Chondrocyte (in vitro differentiated cells): ENCODE measurements around the gene SORBS1. TPM values are rescaled to one million over a fixed set of nuclear protein-coding genes. Genes with fewer than 3 reads are reported as not detected.

Experiments
- DNase-seq: peaks from one replicate; pipeline ENCODE4 v3.0.0; 2021; ENCODE audit warnings: mixed read lengths, low spot score
- H3K27ac Mint-ChIP-seq: one replicate; pipeline ENCODE4 v1.8.0; 2021; ENCODE audit warnings: mild to moderate bottlenecking, moderate library complexity, mixed read lengths; ENCODE audit not compliant: unreplicated experiment
- H3K27me3 Mint-ChIP-seq: 2 replicates; pipeline ENCODE4 v1.8.0; 2021; ENCODE audit warnings: low read depth, mixed read lengths
- H3K36me3 Mint-ChIP-seq: 2 replicates; pipeline ENCODE4 v1.8.0; 2021; ENCODE audit warnings: low read depth, mixed read lengths
- H3K4me1 Mint-ChIP-seq: 2 replicates; pipeline ENCODE4 v1.8.0; 2021; ENCODE audit warnings: low read depth, mild to moderate bottlenecking, mixed read lengths
- H3K4me3 Mint-ChIP-seq: one replicate; pipeline ENCODE4 v1.8.0; 2021; ENCODE audit warnings: mild to moderate bottlenecking, moderate library complexity, mixed read lengths; ENCODE audit not compliant: unreplicated experiment
- H3K9me3 Mint-ChIP-seq: 2 replicates; pipeline ENCODE4 v1.8.0; 2021; ENCODE audit warnings: low read depth, mixed read lengths
- total RNA-seq: library from RNA; stranded (reverse); gene quantifications from 3 replicates; pipeline ENCODE4 v1.2.1, GENCODE V29; 2021
- TF ChIP-seq, protein P1 (sequence below): fragments of 200-600 bp; sonication (generic); IDR thresholded peaks from 2 replicates; pipeline ENCODE4 v1.5.0; 2021; ENCODE audit warnings: antibody characterized with exemption, mild to moderate bottlenecking, moderate library complexity

Gene SORBS1
- total RNA-seq, 1 donor from 2014 or later: 5.0 TPM

DNA sequence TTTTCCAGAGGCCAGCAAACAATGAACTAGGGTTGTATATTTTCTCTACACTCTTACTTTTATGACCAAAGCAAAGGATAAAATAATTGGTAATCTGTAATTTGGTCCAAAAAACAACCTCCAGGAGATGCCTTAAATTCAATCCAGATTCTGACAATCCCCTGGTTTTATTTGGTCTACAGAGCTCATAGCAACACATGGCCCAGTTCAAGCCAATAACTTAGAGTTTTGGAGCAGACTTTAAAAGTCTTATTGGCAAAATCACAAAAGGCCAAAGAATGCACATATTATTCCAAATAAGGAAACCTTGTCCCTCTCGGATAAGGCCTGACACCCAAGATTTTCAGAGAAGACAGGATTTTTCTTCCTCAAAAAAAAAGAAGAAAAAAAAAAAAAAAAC lies 51.9 kb downstream of the SORBS1 start:
- TF ChIP-seq, protein P1, sequence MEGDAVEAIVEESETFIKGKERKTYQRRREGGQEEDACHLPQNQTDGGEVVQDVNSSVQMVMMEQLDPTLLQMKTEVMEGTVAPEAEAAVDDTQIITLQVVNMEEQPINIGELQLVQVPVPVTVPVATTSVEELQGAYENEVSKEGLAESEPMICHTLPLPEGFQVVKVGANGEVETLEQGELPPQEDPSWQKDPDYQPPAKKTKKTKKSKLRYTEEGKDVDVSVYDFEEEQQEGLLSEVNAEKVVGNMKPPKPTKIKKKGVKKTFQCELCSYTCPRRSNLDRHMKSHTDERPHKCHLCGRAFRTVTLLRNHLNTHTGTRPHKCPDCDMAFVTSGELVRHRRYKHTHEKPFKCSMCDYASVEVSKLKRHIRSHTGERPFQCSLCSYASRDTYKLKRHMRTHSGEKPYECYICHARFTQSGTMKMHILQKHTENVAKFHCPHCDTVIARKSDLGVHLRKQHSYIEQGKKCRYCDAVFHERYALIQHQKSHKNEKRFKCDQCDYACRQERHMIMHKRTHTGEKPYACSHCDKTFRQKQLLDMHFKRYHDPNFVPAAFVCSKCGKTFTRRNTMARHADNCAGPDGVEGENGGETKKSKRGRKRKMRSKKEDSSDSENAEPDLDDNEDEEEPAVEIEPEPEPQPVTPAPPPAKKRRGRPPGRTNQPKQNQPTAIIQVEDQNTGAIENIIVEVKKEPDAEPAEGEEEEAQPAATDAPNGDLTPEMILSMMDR: no peak
- DNase-seq: no peak
- Mint-ChIP-seq H3K36me3 (no peaks in the 10 kb centered on the region), H3K27me3 (peaks cover 3% of the 10 kb centered on the region), H3K4me1 (peaks cover 36% of the 10 kb centered on the region), H3K27ac (no peak overlapping the region), H3K4me3 (no peak overlapping the region), H3K9me3 (no peaks in the 10 kb centered on the region)

DNA sequence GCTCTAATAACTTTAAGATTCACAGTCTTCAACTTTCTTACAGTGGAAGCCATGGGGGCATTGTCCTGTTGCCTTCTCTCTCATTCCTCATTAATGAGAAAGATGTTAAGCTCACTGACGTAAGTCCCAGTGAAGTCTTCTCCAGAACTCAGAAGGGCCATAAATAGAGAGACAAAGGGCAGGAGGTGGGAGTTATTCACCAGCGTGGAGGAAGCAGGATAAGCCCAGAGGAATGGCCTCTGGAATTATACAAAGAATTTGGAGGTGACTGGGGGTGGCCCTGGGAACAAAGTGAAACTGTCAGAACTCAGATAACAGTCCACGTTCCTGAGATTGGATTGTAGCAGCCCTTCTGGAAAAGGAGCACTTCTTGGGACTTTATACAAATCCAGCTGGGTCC lies 52.4 kb downstream of the SORBS1 start:
- Mint-ChIP-seq H3K4me3 (no peak overlapping the region), H3K36me3 (no peaks in the 10 kb centered on the region), H3K9me3 (no peaks in the 10 kb centered on the region), H3K27ac (no peak overlapping the region), H3K4me1 (peaks cover 31% of the 10 kb centered on the region), H3K27me3 (peaks cover 3% of the 10 kb centered on the region)
- no peak for DNase-seq
- TF ChIP-seq, protein P1: no peak

DNA sequence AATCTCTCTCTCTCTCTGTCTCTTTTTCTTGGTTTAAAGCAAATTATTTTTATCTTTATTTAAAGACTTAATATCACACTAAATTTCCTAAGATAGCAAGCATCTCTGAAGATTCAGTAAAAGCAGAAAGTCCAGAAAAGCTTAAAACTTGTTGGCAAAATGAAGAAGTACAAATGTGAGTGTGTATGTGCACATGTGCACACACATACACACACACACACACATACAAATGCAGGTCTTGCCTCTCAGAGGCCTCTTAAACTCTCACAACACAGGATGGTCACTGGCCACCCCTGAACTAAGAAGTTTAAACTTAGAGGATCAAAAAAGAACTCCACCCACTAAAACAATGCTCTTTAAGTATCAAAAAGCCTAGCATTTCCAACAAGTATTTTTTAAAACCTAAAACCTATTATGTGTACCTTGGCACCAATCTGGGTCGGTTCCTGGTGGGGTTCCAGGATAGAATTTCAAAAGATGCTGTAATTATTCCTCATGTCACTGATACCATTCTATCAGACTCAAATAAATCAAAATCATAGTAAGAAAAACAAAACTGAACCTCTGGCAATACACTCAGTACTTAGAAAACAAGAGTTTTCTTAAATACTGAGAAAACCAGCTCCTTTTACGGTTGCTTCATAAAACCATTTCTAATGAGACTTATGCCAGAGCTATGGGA lies 55.0 kb downstream of the SORBS1 start:
- H3K36me3 Mint-ChIP-seq: no peaks in the 10 kb centered on the region
- H3K27me3 Mint-ChIP-seq: peaks cover 5% of the 10 kb centered on the region
- H3K9me3 Mint-ChIP-seq: no peaks in the 10 kb centered on the region
- no peak overlapping the region for H3K27ac Mint-ChIP-seq
- DNase-seq: no peak
- no peak overlapping the region for H3K4me3 Mint-ChIP-seq
- TF ChIP-seq, protein P1: no peak
- peaks cover 24% of the 10 kb centered on the region for H3K4me1 Mint-ChIP-seq

DNA sequence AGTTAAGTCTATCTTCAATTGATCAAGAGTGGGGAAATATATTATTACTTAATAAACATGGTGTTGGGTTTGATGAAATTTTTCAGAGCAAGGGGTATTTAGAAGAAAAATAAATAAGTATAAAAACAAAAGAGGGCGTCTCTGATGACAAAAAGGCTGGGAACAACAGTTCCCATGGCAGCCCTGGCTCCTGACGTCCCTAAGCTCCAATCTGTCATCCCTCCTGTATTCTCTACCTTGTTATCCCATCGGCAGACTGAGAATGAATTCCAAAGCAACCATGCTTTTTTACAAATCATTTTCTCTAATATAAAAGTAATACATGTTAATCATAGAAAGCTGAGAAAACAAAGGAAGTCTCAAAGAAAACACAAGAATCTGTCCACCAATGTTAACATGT lies 55.5 kb downstream of the SORBS1 start:
- Mint-ChIP-seq H3K27ac (no peak overlapping the region), H3K9me3 (no peaks in the 10 kb centered on the region), H3K4me1 (peaks cover 24% of the 10 kb centered on the region), H3K36me3 (no peaks in the 10 kb centered on the region), H3K27me3 (peaks cover 3% of the 10 kb centered on the region), H3K4me3 (no peak overlapping the region)
- TF ChIP-seq, protein P1: no peak
- DNase-seq: no peak

DNA sequence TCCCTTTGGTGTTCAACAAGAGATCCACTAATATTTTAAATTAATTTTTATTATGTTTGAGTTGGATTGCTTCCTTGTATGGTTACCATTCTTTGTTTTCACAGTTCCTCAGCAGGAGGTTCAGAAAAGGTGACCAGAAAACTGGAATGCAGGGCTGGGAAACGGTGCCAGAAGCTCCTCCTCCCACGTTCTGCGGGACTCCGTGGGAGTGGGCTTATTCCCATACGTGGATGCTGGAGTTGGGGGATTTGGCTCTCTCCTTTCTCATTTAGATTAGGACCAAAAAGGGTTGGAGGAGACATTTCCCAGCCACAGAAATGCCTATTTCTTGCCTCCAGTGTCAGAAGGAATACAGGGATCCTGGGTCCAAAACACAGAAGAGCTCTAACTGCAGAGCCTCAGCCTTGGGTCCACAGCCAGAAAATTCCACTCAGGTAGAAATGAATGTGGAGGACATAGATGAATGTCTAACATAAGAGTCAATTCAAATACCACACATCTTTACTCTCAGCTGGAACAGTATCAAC lies 56.0 kb downstream of the SORBS1 start:
- no peak for DNase-seq
- H3K4me1 Mint-ChIP-seq: peaks cover 24% of the 10 kb centered on the region
- no peak overlapping the region for H3K4me3 Mint-ChIP-seq
- TF ChIP-seq, protein P1: no peak
- no peak overlapping the region for H3K27ac Mint-ChIP-seq
- peaks cover 3% of the 10 kb centered on the region for H3K27me3 Mint-ChIP-seq
- H3K9me3 Mint-ChIP-seq: no peaks in the 10 kb centered on the region
- no peaks in the 10 kb centered on the region for H3K36me3 Mint-ChIP-seq
